ENCODE results near the gene BICD1.
"Not testable (repeated sequence)": the region's sequence is repeated elsewhere in the genome, so short reads cannot be mapped to it uniquely, and the experiment has no call there.

Gene BICD1

GRCh38 chr12:32249777-32250176 is 143.1 kb downstream of the BICD1 start:
- DNase-seq = no peak

- no peak for DNase-seq
Observed at GRCh38 chr12:32252199-32253073, 145.8 kb downstream of the BICD1 start.

- no peak for DNase-seq
Observed at GRCh38 chr12:32253154-32253790, 146.6 kb downstream of the BICD1 start.

GRCh38 chr12:32254260-32254956 is 147.8 kb downstream of the BICD1 start:
- DNase-seq = no peak

- no peak for DNase-seq
Observed at GRCh38 chr12:32255588-32255987, 148.9 kb downstream of the BICD1 start.

GRCh38 chr12:32257695-32258496 is 151.2 kb downstream of the BICD1 start:
- DNase-seq = no peak

- DNase-seq = no peak
Observed at GRCh38 chr12:32260696-32261095, 154.0 kb downstream of the BICD1 start.

- peak; percentile 29 for DNase-seq
Observed at GRCh38 chr12:32261638-32262037, 155.0 kb downstream of the BICD1 start.

- no peak for DNase-seq
Observed at GRCh38 chr12:32264961-32265360, 158.3 kb downstream of the BICD1 start.

GRCh38 chr12:32265456-32265855 is 158.8 kb downstream of the BICD1 start:
- DNase-seq = no peak

GRCh38 chr12:32265951-32266350 is 159.3 kb downstream of the BICD1 start:
- DNase-seq = no peak

- no peak for DNase-seq
Observed at GRCh38 chr12:32266756-32267155, 160.1 kb downstream of the BICD1 start.

- DNase-seq = no peak
Observed at GRCh38 chr12:32270818-32271710, 164.4 kb downstream of the BICD1 start.

- no peak for DNase-seq
Observed at GRCh38 chr12:32272465-32272864, 165.8 kb downstream of the BICD1 start.

GRCh38 chr12:32273063-32273522 is 166.4 kb downstream of the BICD1 start:
- peak; percentile 11 for DNase-seq

- peak; percentile 42 for DNase-seq
Observed at GRCh38 chr12:32273712-32274111, 167.1 kb downstream of the BICD1 start.

GRCh38 chr12:32274665-32275064 is 168.0 kb downstream of the BICD1 start:
- DNase-seq = no peak

- not testable (repeated sequence) for DNase-seq
Observed at GRCh38 chr12:32275520-32275919, 168.9 kb downstream of the BICD1 start.

- no peak for DNase-seq
Observed at GRCh38 chr12:32277774-32278173, 171.1 kb downstream of the BICD1 start.

GRCh38 chr12:32281098-32281497 is 174.5 kb downstream of the BICD1 start:
- DNase-seq = no peak

GRCh38 chr12:32284561-32284960 is 177.9 kb downstream of the BICD1 start:
- DNase-seq = no peak

- no peak for DNase-seq
Observed at GRCh38 chr12:32285021-32285420, 178.4 kb downstream of the BICD1 start.

Measured in RPMI8226 (cell line).